NCI-H748 treated with DMSO at 0.1 percent for 48 hours (cell line): ENCODE data around the gene CDK5.
"Not testable (repeated sequence)": the region's sequence is repeated elsewhere in the genome, so short reads cannot be mapped to it uniquely, and the experiment has no call there.

ENCODE experiments used
- DNase-seq: peaks from one replicate; lab custom pipeline; 2025; lab: John Stamatoyannopoulos, UW

The CDK5 gene

GRCh38 chr7:151013733-151014497 is 43.8 kb downstream of the CDK5 start:
- no peak for DNase-seq

GRCh38 chr7:151013356-151013732 is 44.4 kb downstream of the CDK5 start:
- no peak for DNase-seq

- no peak for DNase-seq
Observed at GRCh38 chr7:151012911-151013347, 44.8 kb downstream of the CDK5 start.

- no peak for DNase-seq
Observed at GRCh38 chr7:151012031-151012692, 45.5 kb downstream of the CDK5 start.

GRCh38 chr7:151011616-151012015 is 46.1 kb downstream of the CDK5 start:
- DNase-seq, result not testable (repeated sequence)

- DNase-seq, result no peak
Observed at GRCh38 chr7:151011097-151011409, 46.6 kb downstream of the CDK5 start.

GRCh38 chr7:151010307-151011096 is 47.2 kb downstream of the CDK5 start:
- DNase-seq, result no peak

GRCh38 chr7:151010037-151010306 is 47.7 kb downstream of the CDK5 start:
- no peak for DNase-seq

GRCh38 chr7:151009327-151010036 is 48.2 kb downstream of the CDK5 start:
- no peak for DNase-seq

GRCh38 chr7:151008511-151009323 is 49.0 kb downstream of the CDK5 start:
- DNase-seq, result no peak

GRCh38 chr7:151008143-151008510 is 49.6 kb downstream of the CDK5 start:
- DNase-seq, result no peak

GRCh38 chr7:151007469-151007898 is 50.2 kb downstream of the CDK5 start:
- DNase-seq, result no peak

GRCh38 chr7:151006590-151007300 is 51.0 kb downstream of the CDK5 start:
- DNase-seq, result no peak

- no peak for DNase-seq
Observed at GRCh38 chr7:151005566-151005965, 52.1 kb downstream of the CDK5 start.
